GM19455 (cell line): ENCODE measurements around the gene DIS3L2.
"Not testable (repeated sequence)": the region's sequence is repeated elsewhere in the genome, so short reads cannot be mapped to it uniquely, and the experiment has no call there.

ENCODE experiments used
- ATAC-seq: cut with Tn5 transposase; IDR thresholded peaks from one replicate; pipeline ENCODE4 v1.9.1; 2021; ENCODE audit not compliant: unreplicated experiment

Gene DIS3L2

GRCh38 chr2:232363064-232363783 lies 401.7 kb downstream of the DIS3L2 start:
- not testable (repeated sequence) for ATAC-seq

GRCh38 chr2:232363784-232364615 lies 402.5 kb downstream of the DIS3L2 start:
- no peak for ATAC-seq

- ATAC-seq: not testable (repeated sequence)
Measured at GRCh38 chr2:232364806-232365594, 403.5 kb downstream of the DIS3L2 start.

- no peak for ATAC-seq
Measured at GRCh38 chr2:232365621-232366321, 404.3 kb downstream of the DIS3L2 start.

- not testable (repeated sequence) for ATAC-seq
Measured at GRCh38 chr2:232366461-232366860, 404.9 kb downstream of the DIS3L2 start.

- ATAC-seq: no peak
Measured at GRCh38 chr2:232367016-232367415, 405.5 kb downstream of the DIS3L2 start.

- ATAC-seq: no peak
Measured at GRCh38 chr2:232367591-232368233, 406.2 kb downstream of the DIS3L2 start.

- no peak for ATAC-seq
Measured at GRCh38 chr2:232368311-232368731, 406.8 kb downstream of the DIS3L2 start.

GRCh38 chr2:232369126-232369951 lies 407.8 kb downstream of the DIS3L2 start:
- ATAC-seq: no peak

GRCh38 chr2:232370007-232370406 lies 408.5 kb downstream of the DIS3L2 start:
- ATAC-seq: not testable (repeated sequence)

- ATAC-seq: no peak
Measured at GRCh38 chr2:232372231-232373208, 411.0 kb downstream of the DIS3L2 start.

- ATAC-seq: no peak
Measured at GRCh38 chr2:232374356-232374755, 412.8 kb downstream of the DIS3L2 start.

GRCh38 chr2:232375164-232375563 lies 413.7 kb downstream of the DIS3L2 start:
- no peak for ATAC-seq

GRCh38 chr2:232376260-232376659 lies 414.7 kb downstream of the DIS3L2 start:
- ATAC-seq: no peak

GRCh38 chr2:232376713-232377112 lies 415.2 kb downstream of the DIS3L2 start:
- ATAC-seq: no peak

- no peak for ATAC-seq
Measured at GRCh38 chr2:232377319-232377718, 415.8 kb downstream of the DIS3L2 start.

- no peak for ATAC-seq
Measured at GRCh38 chr2:232377841-232378734, 416.6 kb downstream of the DIS3L2 start.
